OCI-LY1 (cell line): ENCODE measurements around the gene C17orf114.

Experiments
- H2AFZ ChIP-seq: fragments of 200-600 bp; sonication (generic), shearing (Covaris generic); 2 replicates; pipeline ENCODE4 v1.6.0; 2014; ENCODE audit warnings: antibody characterized with exemption, mild to moderate bottlenecking, low read length
- H3F3A ChIP-seq: fragments of 200-600 bp; sonication (generic), shearing (Covaris generic); 2 replicates; pipeline ENCODE4 v1.6.0; 2014; ENCODE audit warnings: mild to moderate bottlenecking, antibody characterized with exemption, low read length, moderate library complexity; ENCODE audit not compliant: insufficient read depth
- H3K27ac ChIP-seq: fragments of 200-600 bp; sonication (generic); 2 replicates; pipeline ENCODE4 v1.5.1; 2014; ENCODE audit warnings: low read length, mixed run types, mild to moderate bottlenecking, low read depth; ENCODE audit not compliant: poor library complexity, severe bottlenecking
- H3K27me3 ChIP-seq: fragments of 200-600 bp; sonication (generic); 2 replicates; pipeline ENCODE4 v1.6.0; 2014; ENCODE audit warnings: antibody characterized with exemption, mild to moderate bottlenecking, low read length, moderate library complexity; ENCODE audit not compliant: insufficient read depth
- H3K36me3 ChIP-seq: fragments of 200-600 bp; sonication (generic); 2 replicates; pipeline ENCODE4 v1.6.1; 2014; ENCODE audit warnings: mild to moderate bottlenecking, antibody characterized with exemption, low read length, moderate library complexity, mixed read lengths; ENCODE audit not compliant: insufficient read depth
- H3K4me1 ChIP-seq: fragments of 200-600 bp; sonication (generic); 2 replicates; pipeline ENCODE4 v1.5.1; 2014; ENCODE audit warnings: mild to moderate bottlenecking, low read length, moderate library complexity; ENCODE audit not compliant: insufficient read depth, severe bottlenecking
- H3K4me2 ChIP-seq: fragments of 200-600 bp; sonication (generic), shearing (Covaris generic); 2 replicates; pipeline ENCODE4 v1.6.1; 2014; ENCODE audit warnings: low read length
- H3K4me3 ChIP-seq: fragments of 200-600 bp; sonication (generic); 2 replicates; pipeline ENCODE4 v1.5.1; 2014; ENCODE audit warnings: low read length, low read depth, mild to moderate bottlenecking, mixed read lengths; ENCODE audit not compliant: poor library complexity, severe bottlenecking
- H3K79me2 ChIP-seq: fragments of 200-600 bp; shearing (Covaris generic); 2 replicates; pipeline ENCODE4 v1.6.1; 2016; ENCODE audit warnings: mixed run types, low read length, mixed read lengths; ENCODE audit not compliant: insufficient read depth
- H3K9ac ChIP-seq: fragments of 200-600 bp; sonication (generic), shearing (Covaris generic); 2 replicates; pipeline ENCODE4 v1.6.1; 2014; ENCODE audit warnings: mild to moderate bottlenecking, low read length, mixed read lengths
- H3K9me2 ChIP-seq: fragments of 200-600 bp; sonication (generic), shearing (Covaris generic); 2 replicates; pipeline ENCODE4 v1.6.1; 2014; ENCODE audit warnings: low read depth, mild to moderate bottlenecking, low read length, mixed read lengths
- H3K9me3 ChIP-seq: fragments of 200-600 bp; shearing (Covaris generic); 2 replicates; pipeline ENCODE4 v1.6.1; 2014; ENCODE audit warnings: low read length, mixed read lengths
- H4K20me1 ChIP-seq: fragments of 200-600 bp; sonication (generic), shearing (Covaris generic); 2 replicates; pipeline ENCODE4 v1.6.0; 2016; ENCODE audit warnings: mild to moderate bottlenecking, low read length; ENCODE audit not compliant: insufficient read depth
- CTCF ChIP-seq: fragments of 200-600 bp; sonication (generic), shearing (Covaris generic); IDR thresholded peaks from 2 replicates; pipeline ENCODE4 v1.5.1; 2017; ENCODE audit warnings: mild to moderate bottlenecking, antibody characterized with exemption, low read length, moderate library complexity, mixed read lengths
- EZH2 ChIP-seq: fragments of 200-600 bp; sonication (generic), shearing (Covaris generic); IDR thresholded peaks from 2 replicates; pipeline ENCODE4 v1.8.0; 2017; ENCODE audit warnings: borderline replicate concordance, mixed run types, mild to moderate bottlenecking, antibody characterized with exemption, low read length, moderate library complexity, mixed read lengths

Gene C17orf114

GRCh38 chr17:4849011-4849536, 46.9 kb upstream of the C17orf114 start:
- H3K9me2 ChIP-seq, result no peaks in the 10 kb centered on the region
- no peaks in the 10 kb centered on the region for H3F3A ChIP-seq
- H3K4me2 ChIP-seq, result no peak overlapping the region
- no peaks in the 10 kb centered on the region; the same call in 1 of the 2 replicates for H4K20me1 ChIP-seq
- no peak overlapping the region for H3K4me3 ChIP-seq
- no peak overlapping the region for H3K27ac ChIP-seq
- H3K27me3 ChIP-seq, result no peaks in the 10 kb centered on the region
- H3K9me3 ChIP-seq, result no peaks in the 10 kb centered on the region
- H3K79me2 ChIP-seq, result no peaks in the 10 kb centered on the region
- no peaks in the 10 kb centered on the region for H3K4me1 ChIP-seq
- H2AFZ ChIP-seq, result no peak overlapping the region
- no peak overlapping the region for H3K9ac ChIP-seq
- TF ChIP-seq CTCF, result no peak
- no peak for TF ChIP-seq EZH2
- H3K36me3 ChIP-seq, result no peaks in the 10 kb centered on the region

GRCh38 chr17:4846635-4847390, 44.7 kb upstream of the C17orf114 start:
- TF ChIP-seq CTCF, result no peak
- no peak for TF ChIP-seq EZH2
- no peaks in the 10 kb centered on the region for H3K9me2 ChIP-seq
- no peaks in the 10 kb centered on the region for H3K27me3 ChIP-seq
- H3K27ac ChIP-seq, result no peak overlapping the region
- no peak overlapping the region for H2AFZ ChIP-seq
- no peaks in the 10 kb centered on the region for H3K4me1 ChIP-seq
- no peaks in the 10 kb centered on the region for H3K9me3 ChIP-seq
- H3K79me2 ChIP-seq, result no peaks in the 10 kb centered on the region
- no peak overlapping the region for H3K4me2 ChIP-seq
- no peaks in the 10 kb centered on the region for H3F3A ChIP-seq
- H3K4me3 ChIP-seq, result no peak overlapping the region
- peaks cover 6% of the 10 kb centered on the region; the same call in 1 of the 2 replicates for H3K36me3 ChIP-seq
- H3K9ac ChIP-seq, result no peak overlapping the region
- H4K20me1 ChIP-seq, result peaks cover 2% of the 10 kb centered on the region

GRCh38 chr17:4845118-4845517, 43.0 kb upstream of the C17orf114 start:
- Histone ChIP-seq H3K4me3 (no peak overlapping the region), H3K4me2 (no peak overlapping the region), H3K9me3 (no peaks in the 10 kb centered on the region), H2AFZ (no peak overlapping the region), H3K79me2 (no peaks in the 10 kb centered on the region), H3K9me2 (no peaks in the 10 kb centered on the region), H3K36me3 (peaks cover 6% of the 10 kb centered on the region; the same call in 1 of the 2 replicates), H3F3A (no peaks in the 10 kb centered on the region), H3K27me3 (no peaks in the 10 kb centered on the region), H4K20me1 (peaks cover 2% of the 10 kb centered on the region), H3K4me1 (no peaks in the 10 kb centered on the region), H3K9ac (no peak overlapping the region), H3K27ac (no peak overlapping the region)
- TF ChIP-seq CTCF (no peak), EZH2 (no peak)
